ENCODE measurements around the gene ESX1.
A peak's percentile ranks its signal among the peaks of the same experiment; 100 is the strongest.
"Not testable (repeated sequence)": the region's sequence is repeated elsewhere in the genome, so short reads cannot be mapped to it uniquely, and the experiment has no call there.

The ESX1 gene

GRCh38 chrX:104255465-104255864 is 732 bp upstream of the ESX1 start:
- 9 to 10% methylated on average over 7 to 8 of the region's 13 CpGs for WGBS, 2 experiments (ENCODE audit: insufficient coverage in 2 of 2)
- Histone ChIP-seq H3K27ac (ENCODE audit: low read depth, low read length, severe bottlenecking) (no peak overlapping the region), H3K9me3 (ENCODE audit: control insufficient read depth, low read length) (no peaks in the 10 kb centered on the region), H3K4me1 (ENCODE audit: control insufficient read depth, insufficient read depth, low read length, poor library complexity, severe bottlenecking) (no peaks in the 10 kb centered on the region), H3K4me3 (ENCODE audit: extremely low read depth, insufficient read depth, low read length, poor library complexity, severe bottlenecking) (no peak overlapping the region), H3K36me3 (ENCODE audit: control insufficient read depth, insufficient read depth, low read length) (no peaks in the 10 kb centered on the region)

DNA sequence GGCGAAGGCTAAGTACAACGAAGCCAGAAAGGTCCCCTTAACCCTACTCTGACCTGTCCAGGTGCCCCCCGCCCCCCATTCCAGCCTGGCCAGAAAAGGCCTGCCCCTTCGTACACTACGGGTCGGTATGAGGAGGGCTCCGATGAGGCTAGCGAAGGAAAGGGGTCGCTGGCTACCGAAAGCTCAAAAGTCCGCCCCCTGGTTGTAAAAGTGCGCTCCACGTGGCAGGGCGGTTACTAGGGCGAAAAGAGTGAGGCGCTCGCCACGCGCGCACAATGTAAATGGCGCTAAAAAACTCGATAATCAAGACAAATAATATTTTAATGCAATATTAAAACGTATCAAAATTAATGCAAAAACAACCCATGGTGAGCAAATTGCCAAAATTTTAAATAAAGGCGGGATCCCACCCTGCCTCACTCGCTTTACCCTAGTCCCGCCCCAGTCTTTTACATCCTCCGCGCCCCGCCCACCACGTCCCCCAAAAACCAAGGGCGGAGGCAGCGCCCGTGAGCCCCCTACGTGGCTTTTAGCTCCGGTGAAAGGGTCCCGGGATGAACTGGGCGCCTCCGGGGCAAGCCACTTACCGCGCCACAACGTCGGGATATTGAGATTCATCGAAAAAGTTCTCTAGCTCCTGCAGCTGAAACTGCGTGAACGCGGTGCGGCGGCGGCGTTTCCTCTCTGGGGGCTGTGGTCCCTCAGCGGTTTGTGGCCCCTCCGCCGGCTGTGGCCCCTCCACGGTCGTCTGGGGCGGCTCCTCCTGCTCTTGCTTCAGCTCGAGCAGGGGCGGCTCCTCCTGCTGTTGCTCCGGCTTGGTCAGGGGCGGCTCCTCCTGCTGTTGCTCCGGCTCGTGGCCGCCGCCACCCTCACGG is 929 bp downstream of the ESX1 start:
- no peak overlapping the region for H3K27ac ChIP-seq (ENCODE audit: low read depth, low read length, severe bottlenecking)
- peak overlapping the region; percentile 31 for H3K4me3 ChIP-seq (ENCODE audit: extremely low read depth, insufficient read depth, low read length, poor library complexity, severe bottlenecking)
- H3K36me3 ChIP-seq (ENCODE audit: control insufficient read depth, insufficient read depth, low read length), result no peaks in the 10 kb centered on the region
- WGBS, 2 experiments (ENCODE audit: insufficient coverage in 2 of 2), result 0% methylated on average over 25 to 28 of the region's 65 CpGs
- H3K4me1 ChIP-seq (ENCODE audit: control insufficient read depth, insufficient read depth, low read length, poor library complexity, severe bottlenecking), result no peaks in the 10 kb centered on the region
- H3K9me3 ChIP-seq (ENCODE audit: control insufficient read depth, low read length), result no peaks in the 10 kb centered on the region

DNA sequence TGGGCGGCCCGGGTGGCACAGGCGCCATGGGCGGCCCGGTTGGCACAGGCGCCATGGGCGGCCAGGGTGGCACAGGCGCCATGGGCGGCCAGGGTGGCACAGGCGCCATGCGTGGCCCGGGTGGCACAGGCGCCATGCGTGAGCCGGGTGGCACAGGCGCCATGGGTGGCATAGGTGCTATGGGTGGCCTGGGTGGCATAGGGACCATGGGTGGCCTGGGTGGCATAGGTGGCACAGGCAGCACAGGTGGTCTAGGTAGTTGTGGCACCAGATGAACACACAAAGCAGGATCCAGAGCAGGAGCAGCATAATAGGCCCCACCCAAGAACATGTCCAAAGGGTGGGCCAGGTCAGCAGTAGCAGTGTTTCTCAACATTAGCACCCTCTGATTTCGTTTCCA is 4.3 kb downstream of the ESX1 start:
- no peaks in the 10 kb centered on the region for H3K4me1 ChIP-seq (ENCODE audit: control insufficient read depth, insufficient read depth, low read length, poor library complexity, severe bottlenecking)
- no peaks in the 10 kb centered on the region for H3K36me3 ChIP-seq (ENCODE audit: control insufficient read depth, insufficient read depth, low read length)
- H3K9me3 ChIP-seq (ENCODE audit: control insufficient read depth, low read length), result no peaks in the 10 kb centered on the region
- no peak overlapping the region for H3K4me3 ChIP-seq (ENCODE audit: extremely low read depth, insufficient read depth, low read length, poor library complexity, severe bottlenecking)
- no peak overlapping the region for H3K27ac ChIP-seq (ENCODE audit: low read depth, low read length, severe bottlenecking)
- WGBS, 2 experiments (ENCODE audit: insufficient coverage in 2 of 2), result no CpG with 5 or more reads among the region's 17 CpGs

GRCh38 chrX:104230060-104230459 is 24.7 kb downstream of the ESX1 start:
- H3K27ac ChIP-seq (ENCODE audit: low read depth, low read length, severe bottlenecking); H3K4me3 ChIP-seq (ENCODE audit: extremely low read depth, insufficient read depth, low read length, poor library complexity, severe bottlenecking); H3K36me3 ChIP-seq (ENCODE audit: control insufficient read depth, insufficient read depth, low read length); H3K9me3 ChIP-seq (ENCODE audit: control insufficient read depth, low read length); H3K4me1 ChIP-seq (ENCODE audit: control insufficient read depth, insufficient read depth, low read length, poor library complexity, severe bottlenecking): not testable (repeated sequence)
- WGBS, 2 experiments (ENCODE audit: insufficient coverage in 2 of 2), result 93% methylated on average over 8 of the region's 10 CpGs; no CpG with 5 or more reads in 1 of the 2 experiments

- Histone ChIP-seq H3K27ac (ENCODE audit: low read depth, low read length, severe bottlenecking) (no peak overlapping the region), H3K4me1 (ENCODE audit: control insufficient read depth, insufficient read depth, low read length, poor library complexity, severe bottlenecking) (no peaks in the 10 kb centered on the region), H3K4me3 (ENCODE audit: extremely low read depth, insufficient read depth, low read length, poor library complexity, severe bottlenecking) (no peak overlapping the region), H3K36me3 (ENCODE audit: control insufficient read depth, insufficient read depth, low read length) (no peaks in the 10 kb centered on the region), H3K9me3 (ENCODE audit: control insufficient read depth, low read length) (no peaks in the 10 kb centered on the region)
- 60% methylated on average over 1 of the region's 5 CpGs; no CpG with 5 or more reads in 1 of the 2 experiments for WGBS, 2 experiments (ENCODE audit: insufficient coverage in 2 of 2)
Measured at GRCh38 chrX:104211187-104211586, 43.5 kb downstream of the ESX1 start.

GRCh38 chrX:104205548-104205947 is 49.2 kb downstream of the ESX1 start:
- H3K9me3 ChIP-seq (ENCODE audit: control insufficient read depth, low read length), result no peaks in the 10 kb centered on the region
- H3K4me3 ChIP-seq (ENCODE audit: extremely low read depth, insufficient read depth, low read length, poor library complexity, severe bottlenecking), result no peak overlapping the region
- H3K4me1 ChIP-seq (ENCODE audit: control insufficient read depth, insufficient read depth, low read length, poor library complexity, severe bottlenecking), result no peaks in the 10 kb centered on the region
- no peak overlapping the region for H3K27ac ChIP-seq (ENCODE audit: low read depth, low read length, severe bottlenecking)
- peaks cover 4% of the 10 kb centered on the region for H3K36me3 ChIP-seq (ENCODE audit: control insufficient read depth, insufficient read depth, low read length)
- WGBS, 2 experiments (ENCODE audit: insufficient coverage in 2 of 2), result 72 to 100% methylated on average over 2 to 3 of the region's 5 CpGs

All from mesodermal cell (in vitro differentiated cells).